NCI-H2029 (cell line): ENCODE data around the gene KPNA3.
"Not testable (repeated sequence)": the region's sequence is repeated elsewhere in the genome, so short reads cannot be mapped to it uniquely, and the experiment has no call there.

Source experiments
- DNase-seq: peaks from one replicate; lab custom pipeline; 2025; lab: John Stamatoyannopoulos, UW

The KPNA3 gene

GRCh38 chr13:49746111-49746510 is 46.4 kb downstream of the KPNA3 start:
- DNase-seq = no peak

DNA sequence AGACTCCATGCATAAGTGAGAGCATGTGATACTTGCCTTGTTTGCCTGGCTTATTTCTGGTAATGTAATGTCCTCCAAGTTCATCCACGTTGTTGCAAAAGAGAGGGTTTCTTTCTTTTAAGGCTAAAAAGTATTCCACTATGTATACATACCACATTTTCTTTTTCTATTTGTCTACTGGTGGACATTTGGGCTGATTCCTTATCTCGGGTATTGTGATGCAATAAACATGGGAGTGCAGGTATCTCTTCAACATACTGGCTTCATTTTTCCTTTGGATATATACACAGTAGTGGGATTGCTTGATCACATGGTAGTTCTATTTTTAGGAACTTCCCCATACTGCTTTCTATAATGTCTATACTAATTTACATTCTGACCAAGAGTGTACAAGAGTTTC is 51.6 kb downstream of the KPNA3 start:
- no peak for DNase-seq

DNA sequence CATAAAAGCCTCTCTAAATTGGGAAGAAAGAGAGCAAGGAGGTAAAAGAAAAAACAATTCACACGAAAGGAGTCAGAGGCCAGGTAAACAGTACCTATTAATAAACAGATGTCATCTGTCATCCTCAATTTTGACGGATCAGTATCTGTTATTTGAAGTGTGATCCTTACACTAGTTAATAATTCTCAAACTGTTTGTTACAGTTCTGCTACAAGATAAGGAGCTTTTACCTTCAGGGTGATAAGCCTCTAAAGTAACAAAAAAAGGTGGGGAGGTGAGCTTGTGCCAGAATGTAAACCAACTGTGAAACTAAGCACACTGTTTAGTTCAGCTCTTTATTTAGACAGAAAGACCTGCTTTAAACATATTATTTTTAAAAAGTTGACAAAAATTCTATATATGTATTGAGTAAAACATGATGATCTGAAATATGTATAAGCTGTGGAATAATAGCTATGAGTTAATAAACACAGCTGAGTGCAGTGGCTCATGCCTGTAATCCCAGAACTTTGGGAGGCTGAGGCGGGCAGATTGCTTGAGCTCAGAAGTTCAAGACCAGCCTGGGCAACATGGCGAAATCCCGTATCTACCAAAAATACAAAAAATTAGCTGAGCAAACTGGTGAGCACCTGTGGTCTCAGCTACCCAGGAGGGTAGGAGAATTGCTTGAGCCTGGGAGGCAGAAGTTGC is 52.8 kb downstream of the KPNA3 start:
- no peak for DNase-seq

DNA sequence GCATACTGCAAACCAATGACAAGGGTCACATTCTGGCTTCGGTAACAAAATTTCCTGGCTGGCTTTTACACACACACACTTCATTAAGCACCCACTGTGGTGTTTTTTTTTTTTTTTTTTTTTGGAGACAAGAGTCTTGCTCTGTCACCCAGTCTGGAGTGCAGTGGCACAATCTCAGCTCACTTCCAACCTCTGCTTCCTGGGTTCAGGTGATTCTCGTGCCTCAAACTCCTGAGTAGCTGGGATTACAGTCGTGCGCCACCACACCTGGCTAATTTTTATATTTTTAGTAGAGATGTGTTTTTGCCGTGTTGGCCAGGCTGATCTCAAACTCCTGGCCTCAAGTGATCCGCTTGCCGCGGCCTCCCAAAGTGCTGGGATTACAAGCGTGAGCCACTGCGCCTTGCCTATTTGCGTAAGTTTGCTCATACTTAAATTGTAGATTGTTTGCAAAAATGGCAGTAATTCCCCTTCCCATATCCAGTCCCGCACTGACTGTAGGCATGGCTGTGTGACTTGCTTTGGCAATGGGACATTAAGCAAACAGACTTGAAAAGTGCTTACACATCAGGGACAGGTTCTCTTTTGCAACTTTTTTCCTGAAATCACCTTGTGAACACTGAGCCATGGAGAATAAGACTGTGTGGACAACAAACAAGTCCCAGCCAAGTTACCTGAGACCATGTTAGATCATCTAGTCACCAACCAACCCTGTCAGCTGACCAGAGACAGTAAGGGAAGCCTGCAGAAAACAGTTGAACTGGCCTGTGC is 59.1 kb downstream of the KPNA3 start:
- no peak for DNase-seq

DNA sequence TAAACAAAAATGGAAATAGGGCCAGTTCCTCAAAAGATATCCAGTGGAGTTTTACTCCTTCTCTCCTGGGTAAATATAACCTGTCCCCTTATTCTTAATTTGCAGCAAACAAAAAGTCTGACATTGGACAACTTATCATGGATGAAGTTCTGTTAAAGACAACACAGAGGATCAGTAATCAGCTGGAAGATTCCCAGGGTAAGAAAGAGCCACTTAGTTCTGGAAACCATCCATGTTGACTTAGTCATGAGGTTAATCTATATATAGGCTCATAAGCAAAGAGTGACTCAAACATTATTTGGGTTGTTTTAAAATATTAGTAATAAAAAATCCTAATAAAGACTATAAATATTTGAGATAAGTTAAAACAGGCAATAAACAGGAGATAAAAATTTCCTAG is 60.7 kb downstream of the KPNA3 start:
- no peak for DNase-seq

DNA sequence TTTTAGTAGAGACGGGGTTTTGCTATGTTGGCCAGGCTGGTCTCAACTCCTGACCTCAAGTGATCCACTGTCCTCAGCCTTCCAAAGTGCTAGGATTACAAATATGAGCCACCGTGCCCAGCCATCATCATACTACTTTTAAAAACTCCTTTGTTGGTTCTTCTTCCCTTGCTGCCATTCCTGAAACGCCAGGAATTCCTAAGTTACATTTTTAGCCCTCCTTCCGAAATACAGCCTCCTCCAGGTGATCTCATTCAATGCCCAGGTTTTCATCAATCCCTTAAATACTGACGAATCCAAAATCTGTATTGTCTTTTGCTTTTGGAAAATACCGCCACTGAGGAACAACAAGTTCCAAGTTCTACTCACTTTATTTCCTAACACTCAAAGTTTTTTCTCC is 75.9 kb downstream of the KPNA3 start:
- DNase-seq = no peak

- no peak for DNase-seq
These were observed 77.7 kb downstream of the KPNA3 start for GRCh38 chr13:49714757-49715156.

DNA sequence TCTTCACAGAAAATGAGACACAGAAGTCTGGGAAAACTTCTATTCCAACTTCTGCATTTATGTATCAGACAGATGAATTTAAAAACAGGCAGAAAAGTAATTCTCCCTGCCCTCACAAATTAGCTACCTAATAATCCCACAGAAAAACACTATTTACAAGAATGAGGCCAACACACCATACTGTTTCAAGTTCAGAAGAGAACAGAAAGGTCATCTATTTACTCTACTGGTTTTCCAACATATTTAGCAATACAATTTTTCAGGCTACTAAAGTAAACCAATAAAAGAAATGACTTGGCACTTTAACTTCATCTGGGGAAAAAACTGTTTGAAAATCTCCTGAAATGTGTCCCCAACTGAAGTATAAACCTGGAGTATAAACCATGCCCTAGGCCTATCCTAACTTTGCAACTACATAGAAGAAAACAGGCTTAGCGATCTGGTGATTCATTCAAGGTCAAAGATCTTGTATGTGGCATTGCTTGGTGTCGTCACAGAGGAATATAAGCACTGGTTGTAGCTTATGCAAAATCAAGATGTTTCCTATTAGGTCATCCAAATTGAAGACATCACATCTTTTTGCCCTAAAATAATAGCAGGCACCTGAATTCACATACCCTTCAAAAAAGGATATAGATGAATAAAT is 81.1 kb downstream of the KPNA3 start:
- no peak for DNase-seq

DNA sequence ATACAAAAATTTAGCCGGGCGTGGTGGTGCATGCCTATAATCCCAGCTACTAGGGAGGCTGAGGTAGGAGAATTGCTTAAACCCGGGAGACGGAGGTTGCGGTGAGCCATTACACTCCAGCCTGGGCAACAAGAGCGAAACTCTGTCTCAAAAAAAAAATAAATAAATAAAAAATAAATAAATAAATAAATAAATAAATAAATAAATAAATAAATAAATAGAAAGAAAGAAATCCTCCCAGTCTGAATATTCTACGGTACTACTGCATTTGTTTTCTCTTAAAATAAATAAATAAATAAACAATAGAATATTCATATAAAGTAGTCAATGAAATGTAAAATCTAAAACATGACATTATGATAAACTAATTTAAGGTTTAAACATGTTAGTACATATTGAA is 88.2 kb downstream of the KPNA3 start:
- not testable (repeated sequence) for DNase-seq

- DNase-seq = no peak
These were observed 91.0 kb downstream of the KPNA3 start for GRCh38 chr13:49701491-49701890.

DNA sequence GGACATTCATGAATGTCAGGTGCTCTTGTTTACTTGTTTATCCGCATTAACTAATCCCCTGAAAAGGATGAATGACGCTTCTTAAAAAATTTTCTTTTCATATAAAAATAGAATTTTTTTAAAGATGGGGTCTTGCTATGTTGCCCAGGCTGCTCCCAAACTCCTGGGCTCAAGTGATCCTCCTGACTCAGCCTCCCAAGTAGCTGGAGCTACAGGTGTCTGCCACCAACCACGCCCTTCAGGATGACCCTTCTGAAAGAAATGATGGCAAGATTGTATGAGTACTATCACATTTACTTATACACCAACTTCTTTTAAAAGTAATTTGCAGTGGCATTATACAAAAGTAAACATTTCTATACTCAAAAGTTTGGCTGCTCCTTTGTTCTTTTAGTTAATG is 95.0 kb downstream of the KPNA3 start:
- no peak for DNase-seq

DNA sequence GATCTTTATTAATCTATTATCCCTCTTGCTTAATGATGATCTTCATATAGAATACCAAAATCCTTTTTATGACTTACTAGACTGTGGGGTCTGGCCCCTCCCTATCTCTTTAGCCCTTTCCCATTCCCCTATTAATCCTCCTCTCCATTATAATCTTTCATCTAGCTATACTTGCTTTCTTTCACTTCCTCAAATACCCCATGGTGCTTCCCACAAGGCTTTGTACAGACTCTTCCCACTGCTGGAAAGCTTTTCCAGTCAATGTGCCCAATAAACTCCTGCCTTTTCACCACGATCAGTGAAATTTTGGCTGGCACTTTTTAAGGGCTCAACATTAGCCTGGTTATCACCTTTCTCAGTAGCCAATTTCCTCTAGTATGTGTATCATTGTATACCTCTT is 98.0 kb downstream of the KPNA3 start:
- DNase-seq = no peak

- no peak for DNase-seq
These were observed 98.6 kb downstream of the KPNA3 start for GRCh38 chr13:49693877-49694276.

GRCh38 chr13:49693191-49693733 is 99.2 kb downstream of the KPNA3 start:
- no peak for DNase-seq

DNA sequence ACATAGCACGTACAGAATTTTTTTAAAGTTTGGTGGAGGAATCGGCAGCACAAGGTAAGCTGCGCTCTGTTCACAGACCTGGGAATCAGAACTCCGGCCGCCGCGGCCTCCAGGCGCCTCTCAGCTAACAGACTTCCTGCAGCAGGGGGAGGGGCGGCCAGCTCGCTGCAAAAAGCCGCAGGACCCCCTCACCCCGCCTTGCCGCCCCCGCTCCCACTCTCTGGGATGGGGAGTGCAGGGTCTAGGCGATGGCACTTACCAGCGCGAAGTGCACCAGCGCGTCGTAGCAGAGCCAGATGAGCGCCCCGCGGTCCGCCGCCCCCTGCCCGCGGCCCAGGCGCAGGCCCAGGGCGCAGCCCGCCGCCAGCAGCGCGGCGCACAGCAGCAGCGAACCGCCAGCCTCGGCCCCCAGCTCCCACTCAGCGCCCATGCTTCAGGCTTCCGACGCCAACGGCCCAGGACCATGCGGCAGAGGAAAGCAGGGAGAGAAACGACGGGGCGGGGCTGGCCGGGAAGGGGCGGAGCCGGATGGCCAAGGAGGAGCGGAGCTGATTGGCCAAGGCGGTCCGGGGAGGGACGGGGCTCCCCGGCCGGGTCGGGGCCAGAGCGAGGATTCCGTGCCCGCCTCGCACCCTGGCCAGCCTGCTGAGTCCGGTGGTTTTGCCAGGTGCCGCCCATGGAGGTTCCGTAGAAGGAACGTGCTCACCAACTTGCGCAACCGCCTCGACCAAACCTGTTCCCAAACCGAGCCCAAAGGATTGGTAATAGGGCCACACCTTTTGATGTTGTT is 101.3 kb downstream of the KPNA3 start, which contains the start of gene EBPL:
Gene EBPL, minus strand, starts transcription at position 492 of the 790 bp plus-strand sequence. Its CDS starts 62 bp downstream, at position 430.
- peak; percentile 67 for DNase-seq

GRCh38 chr13:49690133-49690994 is 102.1 kb downstream of the KPNA3 start:
- DNase-seq = peak; percentile 44

GRCh38 chr13:49683489-49683888 is 109.0 kb downstream of the KPNA3 start:
- DNase-seq = no peak

DNA sequence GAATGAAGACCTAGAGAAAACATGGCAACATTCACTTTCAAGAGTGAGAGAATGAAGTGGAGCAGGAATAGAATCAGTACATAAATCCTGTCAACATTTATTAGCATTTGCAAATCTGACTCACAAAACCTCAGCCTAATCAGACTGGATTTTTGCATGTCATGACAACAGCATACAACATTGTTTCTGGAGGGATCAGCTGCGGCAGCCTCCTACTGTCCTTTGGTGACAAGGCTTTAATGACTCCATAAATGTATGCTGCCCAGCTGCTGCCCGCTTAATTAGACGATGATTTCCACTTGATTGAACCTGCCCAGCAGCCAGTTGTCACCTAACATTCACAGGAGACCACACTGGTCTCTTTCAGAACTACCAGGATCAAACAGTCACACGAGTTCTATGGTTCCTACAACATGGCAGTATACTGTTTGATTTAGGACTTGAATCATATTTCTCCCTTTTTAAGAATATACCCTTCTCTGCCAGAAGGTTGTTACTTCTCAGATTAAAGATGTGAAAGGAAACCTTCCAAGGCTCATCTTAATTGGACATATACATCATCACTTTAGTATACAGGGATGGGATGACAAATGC is 110.5 kb downstream of the KPNA3 start:
- no peak for DNase-seq

GRCh38 chr13:49679246-49679645 is 113.2 kb downstream of the KPNA3 start:
- DNase-seq = no peak

GRCh38 chr13:49678191-49678914 is 114.1 kb downstream of the KPNA3 start:
- no peak for DNase-seq
